HEK293 (cell line): ENCODE data around the gene BATF3.

Source experiments
- RBAK ChIP-seq: fragments of 450-650 bp; formaldehyde crosslinking; IDR thresholded peaks from 2 replicates; pipeline ENCODE4 v1.5.1; 2016; ENCODE audit warnings: missing biosample characterization, missing genetic modification characterization
- SCRT2 ChIP-seq: fragments of 450-650 bp; formaldehyde crosslinking; IDR thresholded peaks from 2 replicates; pipeline ENCODE4 v1.5.1; 2016; ENCODE audit warnings: missing biosample characterization, missing genetic modification characterization
- SETDB1 ChIP-seq: IDR thresholded peaks from one replicate; pipeline ENCODE4 v1.6.1; 2017; ENCODE audit warnings: mild to moderate bottlenecking, low read length, moderate library complexity, mixed read lengths; ENCODE audit not compliant: insufficient read length
- SP2 ChIP-seq: fragments of 450-650 bp; formaldehyde crosslinking; IDR thresholded peaks from 2 replicates; pipeline ENCODE4 v1.5.1; 2016; ENCODE audit warnings: missing biosample characterization, missing genetic modification characterization
- ZBTB48 ChIP-seq: fragments of 450-650 bp; formaldehyde crosslinking; IDR thresholded peaks from 2 replicates; pipeline ENCODE4 v1.5.1; 2016; ENCODE audit warnings: missing biosample characterization, missing genetic modification characterization
- ZNF121 ChIP-seq: fragments of 450-650 bp; formaldehyde crosslinking; IDR thresholded peaks from 2 replicates; pipeline ENCODE4 v1.5.1; 2016; ENCODE audit warnings: missing biosample characterization, missing genetic modification characterization
- ZNF202 ChIP-seq: fragments of 450-650 bp; formaldehyde crosslinking; IDR thresholded peaks from 2 replicates; pipeline ENCODE4 v1.5.1; 2016; ENCODE audit warnings: missing biosample characterization, missing genetic modification characterization, borderline replicate concordance
- ZNF302 ChIP-seq: fragments of 450-650 bp; formaldehyde crosslinking; IDR thresholded peaks from 2 replicates; pipeline ENCODE4 v1.5.1; 2016; ENCODE audit warnings: missing biosample characterization, missing genetic modification characterization, low read depth
- ZNF311 ChIP-seq: fragments of 450-650 bp; formaldehyde crosslinking; IDR thresholded peaks from 2 replicates; pipeline ENCODE4 v1.5.1; 2017; ENCODE audit warnings: missing biosample characterization, missing genetic modification characterization, borderline replicate concordance
- ZNF324 ChIP-seq: fragments of 450-650 bp; formaldehyde crosslinking; IDR thresholded peaks from 2 replicates; pipeline ENCODE4 v1.5.1; 2016; ENCODE audit warnings: missing biosample characterization, missing genetic modification characterization
- ZNF335 ChIP-seq: fragments of 450-650 bp; formaldehyde crosslinking; conservative IDR thresholded peaks from 2 replicates; pipeline ENCODE4 v1.5.1; 2016; ENCODE audit warnings: missing biosample characterization, missing genetic modification characterization
- ZNF341 ChIP-seq: fragments of 450-650 bp; formaldehyde crosslinking; IDR thresholded peaks from 2 replicates; pipeline ENCODE4; 2016; ENCODE audit warnings: low read depth, missing biosample characterization, missing genetic modification characterization
- ZNF48 ChIP-seq: fragments of 450-650 bp; formaldehyde crosslinking; IDR thresholded peaks from 2 replicates; pipeline ENCODE4 v1.5.1; 2016; ENCODE audit warnings: missing biosample characterization, missing genetic modification characterization
- ZNF561 ChIP-seq: fragments of 450-650 bp; IDR thresholded peaks from 2 replicates; pipeline ENCODE4 v1.5.1; 2018; ENCODE audit warnings: missing biosample characterization, missing genetic modification characterization, borderline replicate concordance
- ZNF654 ChIP-seq: fragments of 450-650 bp; formaldehyde crosslinking; IDR thresholded peaks from 2 replicates; pipeline ENCODE4 v1.5.1; 2016; ENCODE audit warnings: low read depth, missing biosample characterization, missing genetic modification characterization
- ZNF670 ChIP-seq: fragments of 450-650 bp; formaldehyde crosslinking; IDR thresholded peaks from 2 replicates; pipeline ENCODE4 v1.5.1; 2016; ENCODE audit warnings: missing biosample characterization, missing genetic modification characterization, low read depth
- ZNF747 ChIP-seq: fragments of 450-650 bp; formaldehyde crosslinking; IDR thresholded peaks from 2 replicates; pipeline ENCODE4 v1.5.1; 2016; ENCODE audit warnings: missing biosample characterization, missing genetic modification characterization
- ZNF76 ChIP-seq: fragments of 450-650 bp; formaldehyde crosslinking; IDR thresholded peaks from 2 replicates; pipeline ENCODE4; 2016; ENCODE audit warnings: low read depth, missing biosample characterization, missing genetic modification characterization, borderline replicate concordance
- ZNF830 ChIP-seq: fragments of 450-650 bp; IDR thresholded peaks from 2 replicates; pipeline ENCODE4 v1.5.0; 2018; ENCODE audit warnings: missing biosample characterization, missing genetic modification characterization, low read depth, mild to moderate bottlenecking, moderate library complexity
- ZSCAN23 ChIP-seq: fragments of 450-650 bp; formaldehyde crosslinking; IDR thresholded peaks from 2 replicates; pipeline ENCODE4 v1.5.1; 2016; ENCODE audit warnings: missing biosample characterization, missing genetic modification characterization
- ZSCAN30 ChIP-seq: fragments of 450-650 bp; IDR thresholded peaks from 2 replicates; pipeline ENCODE4 v1.5.1; 2018; ENCODE audit warnings: missing biosample characterization, mild to moderate bottlenecking, missing genetic modification characterization, moderate library complexity
- TF ChIP-seq, protein P1 (sequence below): fragments of 450-650 bp; formaldehyde crosslinking; IDR thresholded peaks from 2 replicates; pipeline ENCODE4 v1.5.1; 2016; ENCODE audit warnings: missing biosample characterization, missing genetic modification characterization
- TF ChIP-seq, protein P2 (sequence below): fragments of 450-650 bp; formaldehyde crosslinking; IDR thresholded peaks from 2 replicates; pipeline ENCODE4 v1.5.1; 2017; ENCODE audit warnings: missing biosample characterization, missing genetic modification characterization
- TF ChIP-seq, protein P3 (sequence below): fragments of 450-650 bp; formaldehyde crosslinking; IDR thresholded peaks from 2 replicates; pipeline ENCODE4 v1.5.1; 2016; ENCODE audit warnings: missing biosample characterization, missing genetic modification characterization
- TF ChIP-seq, protein P4 (sequence below): fragments of 450-650 bp; formaldehyde crosslinking; IDR thresholded peaks from 2 replicates; pipeline ENCODE4 v1.5.1; 2016; ENCODE audit warnings: missing biosample characterization, missing genetic modification characterization, low read depth
- TF ChIP-seq, protein P5 (sequence below): fragments of 450-650 bp; formaldehyde crosslinking; IDR thresholded peaks from 2 replicates; pipeline ENCODE4 v1.5.1; 2016; ENCODE audit warnings: missing biosample characterization, missing genetic modification characterization
- TF ChIP-seq, protein P6 (sequence below): fragments of 450-650 bp; formaldehyde crosslinking; IDR thresholded peaks from 2 replicates; pipeline ENCODE4 v1.5.1; 2016; ENCODE audit warnings: missing biosample characterization, missing genetic modification characterization
- TF ChIP-seq, protein P7 (sequence below): fragments of 450-650 bp; formaldehyde crosslinking; optimal IDR thresholded peaks from 2 replicates; pipeline ENCODE3; 2016; ENCODE audit warnings: missing biosample characterization, mild to moderate bottlenecking, missing genetic modification characterization

BATF3 gene

DNA sequence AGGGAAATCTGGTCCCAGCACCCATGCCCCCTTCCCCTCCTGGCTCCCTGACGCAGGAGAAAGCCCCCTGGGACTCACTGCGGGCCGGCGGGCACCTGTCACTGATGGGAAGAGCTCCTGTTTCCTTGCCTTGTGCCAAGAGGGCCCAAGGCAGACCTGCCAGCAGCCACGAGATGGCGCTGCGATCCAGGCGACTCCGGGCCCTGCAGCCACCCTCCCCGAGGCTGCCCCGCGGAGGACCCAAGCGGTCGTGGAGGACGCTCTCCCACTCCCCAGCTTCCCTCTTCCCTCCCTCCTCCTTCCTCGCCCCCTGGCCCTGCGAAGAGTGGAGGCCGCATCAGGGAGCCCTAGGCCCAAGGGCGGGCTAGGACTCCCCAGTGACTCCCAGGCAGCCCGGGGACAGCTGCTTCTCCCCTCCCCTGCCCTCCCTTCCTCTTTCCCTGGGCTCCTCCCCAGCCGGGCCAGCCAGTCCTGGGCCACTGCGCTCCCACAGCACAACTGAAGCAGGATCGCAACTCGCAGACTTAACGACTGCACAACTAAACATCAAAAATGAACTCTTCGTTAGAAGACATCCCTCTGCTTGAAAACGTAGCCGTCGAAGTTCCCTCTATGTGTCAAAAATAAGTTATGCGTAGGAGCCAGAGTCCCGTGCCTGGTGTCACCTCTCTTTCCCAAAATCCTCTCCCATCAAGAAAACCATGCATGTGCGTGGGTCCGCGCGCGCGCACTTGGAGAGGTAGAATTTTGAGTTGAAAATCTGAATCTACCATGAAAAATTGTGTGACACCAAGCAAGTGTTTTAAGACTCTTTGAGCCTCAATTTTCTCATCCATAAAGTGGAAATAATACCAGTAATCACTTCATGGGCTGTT is 34.2 kb downstream of the BATF3 start (continued):
- TF ChIP-seq SETDB1 (no peak), ZNF670 (no peak), SCRT2 (tag by site-specific recombination) (peak; percentile 68), ZNF311 (tag by site-specific recombination) (no peak), ZSCAN23 (tag by site-specific recombination) (0 out of 2 replicates have a peak, but pooled peaks have one; percentile 30), RBAK (no peak), ZNF202 (peak; percentile 10; the same call in 1 of the 2 replicates), ZNF302 (tag by site-specific recombination) (no peak), ZNF76 (peak; percentile 68; the same call in 1 of the 2 replicates), ZNF654 (peak; percentile 95), ZNF747 (no peak), ZBTB48 (tag by site-specific recombination) (peak; percentile 96), SP2 (peak; percentile 66), ZNF48 (tag by site-specific recombination) (no peak), ZNF561 (tag by site-specific recombination) (peak; percentile 91), ZNF335 (tag by site-specific recombination) (peak; percentile 100), ZNF121 (tag by site-specific recombination) (no peak), ZNF324 (tag by site-specific recombination) (peak; percentile 97), ZNF341 (tag by site-specific recombination) (peak; percentile 97), ZSCAN30 (peak; percentile 94), ZNF830 (tag by site-specific recombination) (no peak)
- TF ChIP-seq, protein P1, sequence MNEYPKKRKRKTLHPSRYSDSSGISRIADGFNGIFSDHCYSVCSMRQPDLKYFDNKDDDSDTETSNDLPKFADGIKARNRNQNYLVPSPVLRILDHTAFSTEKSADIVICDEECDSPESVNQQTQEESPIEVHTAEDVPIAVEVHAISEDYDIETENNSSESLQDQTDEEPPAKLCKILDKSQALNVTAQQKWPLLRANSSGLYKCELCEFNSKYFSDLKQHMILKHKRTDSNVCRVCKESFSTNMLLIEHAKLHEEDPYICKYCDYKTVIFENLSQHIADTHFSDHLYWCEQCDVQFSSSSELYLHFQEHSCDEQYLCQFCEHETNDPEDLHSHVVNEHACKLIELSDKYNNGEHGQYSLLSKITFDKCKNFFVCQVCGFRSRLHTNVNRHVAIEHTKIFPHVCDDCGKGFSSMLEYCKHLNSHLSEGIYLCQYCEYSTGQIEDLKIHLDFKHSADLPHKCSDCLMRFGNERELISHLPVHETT, result no peak
- TF ChIP-seq, protein P2, sequence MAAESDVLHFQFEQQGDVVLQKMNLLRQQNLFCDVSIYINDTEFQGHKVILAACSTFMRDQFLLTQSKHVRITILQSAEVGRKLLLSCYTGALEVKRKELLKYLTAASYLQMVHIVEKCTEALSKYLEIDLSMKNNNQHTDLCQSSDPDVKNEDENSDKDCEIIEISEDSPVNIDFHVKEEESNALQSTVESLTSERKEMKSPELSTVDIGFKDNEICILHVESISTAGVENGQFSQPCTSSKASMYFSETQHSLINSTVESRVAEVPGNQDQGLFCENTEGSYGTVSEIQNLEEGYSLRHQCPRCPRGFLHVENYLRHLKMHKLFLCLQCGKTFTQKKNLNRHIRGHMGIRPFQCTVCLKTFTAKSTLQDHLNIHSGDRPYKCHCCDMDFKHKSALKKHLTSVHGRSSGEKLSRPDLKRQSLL (tag by site-specific recombination), result no peak
- TF ChIP-seq, protein P3, sequence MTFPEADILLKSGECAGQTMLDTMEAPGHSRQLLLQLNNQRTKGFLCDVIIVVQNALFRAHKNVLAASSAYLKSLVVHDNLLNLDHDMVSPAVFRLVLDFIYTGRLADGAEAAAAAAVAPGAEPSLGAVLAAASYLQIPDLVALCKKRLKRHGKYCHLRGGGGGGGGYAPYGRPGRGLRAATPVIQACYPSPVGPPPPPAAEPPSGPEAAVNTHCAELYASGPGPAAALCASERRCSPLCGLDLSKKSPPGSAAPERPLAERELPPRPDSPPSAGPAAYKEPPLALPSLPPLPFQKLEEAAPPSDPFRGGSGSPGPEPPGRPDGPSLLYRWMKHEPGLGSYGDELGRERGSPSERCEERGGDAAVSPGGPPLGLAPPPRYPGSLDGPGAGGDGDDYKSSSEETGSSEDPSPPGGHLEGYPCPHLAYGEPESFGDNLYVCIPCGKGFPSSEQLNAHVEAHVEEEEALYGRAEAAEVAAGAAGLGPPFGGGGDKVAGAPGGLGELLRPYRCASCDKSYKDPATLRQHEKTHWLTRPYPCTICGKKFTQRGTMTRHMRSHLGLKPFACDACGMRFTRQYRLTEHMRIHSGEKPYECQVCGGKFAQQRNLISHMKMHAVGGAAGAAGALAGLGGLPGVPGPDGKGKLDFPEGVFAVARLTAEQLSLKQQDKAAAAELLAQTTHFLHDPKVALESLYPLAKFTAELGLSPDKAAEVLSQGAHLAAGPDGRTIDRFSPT (tag by site-specific recombination), result no peak
- TF ChIP-seq, protein P4, sequence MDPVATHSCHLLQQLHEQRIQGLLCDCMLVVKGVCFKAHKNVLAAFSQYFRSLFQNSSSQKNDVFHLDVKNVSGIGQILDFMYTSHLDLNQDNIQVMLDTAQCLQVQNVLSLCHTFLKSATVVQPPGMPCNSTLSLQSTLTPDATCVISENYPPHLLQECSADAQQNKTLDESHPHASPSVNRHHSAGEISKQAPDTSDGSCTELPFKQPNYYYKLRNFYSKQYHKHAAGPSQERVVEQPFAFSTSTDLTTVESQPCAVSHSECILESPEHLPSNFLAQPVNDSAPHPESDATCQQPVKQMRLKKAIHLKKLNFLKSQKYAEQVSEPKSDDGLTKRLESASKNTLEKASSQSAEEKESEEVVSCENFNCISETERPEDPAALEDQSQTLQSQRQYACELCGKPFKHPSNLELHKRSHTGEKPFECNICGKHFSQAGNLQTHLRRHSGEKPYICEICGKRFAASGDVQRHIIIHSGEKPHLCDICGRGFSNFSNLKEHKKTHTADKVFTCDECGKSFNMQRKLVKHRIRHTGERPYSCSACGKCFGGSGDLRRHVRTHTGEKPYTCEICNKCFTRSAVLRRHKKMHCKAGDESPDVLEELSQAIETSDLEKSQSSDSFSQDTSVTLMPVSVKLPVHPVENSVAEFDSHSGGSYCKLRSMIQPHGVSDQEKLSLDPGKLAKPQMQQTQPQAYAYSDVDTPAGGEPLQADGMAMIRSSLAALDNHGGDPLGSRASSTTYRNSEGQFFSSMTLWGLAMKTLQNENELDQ (tag by site-specific recombination), result no peak
- TF ChIP-seq, protein P5, sequence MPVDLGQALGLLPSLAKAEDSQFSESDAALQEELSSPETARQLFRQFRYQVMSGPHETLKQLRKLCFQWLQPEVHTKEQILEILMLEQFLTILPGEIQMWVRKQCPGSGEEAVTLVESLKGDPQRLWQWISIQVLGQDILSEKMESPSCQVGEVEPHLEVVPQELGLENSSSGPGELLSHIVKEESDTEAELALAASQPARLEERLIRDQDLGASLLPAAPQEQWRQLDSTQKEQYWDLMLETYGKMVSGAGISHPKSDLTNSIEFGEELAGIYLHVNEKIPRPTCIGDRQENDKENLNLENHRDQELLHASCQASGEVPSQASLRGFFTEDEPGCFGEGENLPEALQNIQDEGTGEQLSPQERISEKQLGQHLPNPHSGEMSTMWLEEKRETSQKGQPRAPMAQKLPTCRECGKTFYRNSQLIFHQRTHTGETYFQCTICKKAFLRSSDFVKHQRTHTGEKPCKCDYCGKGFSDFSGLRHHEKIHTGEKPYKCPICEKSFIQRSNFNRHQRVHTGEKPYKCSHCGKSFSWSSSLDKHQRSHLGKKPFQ (tag by site-specific recombination), result no peak
- TF ChIP-seq, protein P6, sequence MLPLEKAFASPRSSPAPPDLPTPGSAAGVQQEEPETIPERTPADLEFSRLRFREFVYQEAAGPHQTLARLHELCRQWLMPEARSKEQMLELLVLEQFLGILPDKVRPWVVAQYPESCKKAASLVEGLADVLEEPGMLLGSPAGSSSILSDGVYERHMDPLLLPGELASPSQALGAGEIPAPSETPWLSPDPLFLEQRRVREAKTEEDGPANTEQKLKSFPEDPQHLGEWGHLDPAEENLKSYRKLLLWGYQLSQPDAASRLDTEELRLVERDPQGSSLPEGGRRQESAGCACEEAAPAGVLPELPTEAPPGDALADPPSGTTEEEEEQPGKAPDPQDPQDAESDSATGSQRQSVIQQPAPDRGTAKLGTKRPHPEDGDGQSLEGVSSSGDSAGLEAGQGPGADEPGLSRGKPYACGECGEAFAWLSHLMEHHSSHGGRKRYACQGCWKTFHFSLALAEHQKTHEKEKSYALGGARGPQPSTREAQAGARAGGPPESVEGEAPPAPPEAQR, result no peak
- TF ChIP-seq, protein P7, sequence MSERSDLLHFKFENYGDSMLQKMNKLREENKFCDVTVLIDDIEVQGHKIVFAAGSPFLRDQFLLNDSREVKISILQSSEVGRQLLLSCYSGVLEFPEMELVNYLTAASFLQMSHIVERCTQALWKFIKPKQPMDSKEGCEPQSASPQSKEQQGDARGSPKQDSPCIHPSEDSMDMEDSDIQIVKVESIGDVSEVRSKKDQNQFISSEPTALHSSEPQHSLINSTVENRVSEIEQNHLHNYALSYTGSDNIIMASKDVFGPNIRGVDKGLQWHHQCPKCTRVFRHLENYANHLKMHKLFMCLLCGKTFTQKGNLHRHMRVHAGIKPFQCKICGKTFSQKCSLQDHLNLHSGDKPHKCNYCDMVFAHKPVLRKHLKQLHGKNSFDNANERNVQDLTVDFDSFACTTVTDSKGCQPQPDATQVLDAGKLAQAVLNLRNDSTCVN (tag by site-specific recombination), result peak; percentile 39
